Vagina (tissue), 2 donors: Measurements from ENCODE around the gene PDIA5.

ENCODE experiments used
- POLR2A ChIP-seq, 2 donors: fragments of 450-650 bp; IDR thresholded peaks; one replicate each; pipeline ENCODE4 v1.6.1; 2017; ENCODE audit warnings: antibody characterized with exemption in 2 of 2, mild to moderate bottlenecking in 2 of 2, moderate library complexity in 2 of 2
- TF ChIP-seq, protein P1 (sequence below), 3 experiments: fragments of 450-650 bp in 2 of 3; fragments of 200-600 bp in 1 of 3; sonication (generic) in 1 of 3; IDR thresholded peaks; one replicate each; pipeline ENCODE4 v1.5.1; 2017 to 2019; ENCODE audit warnings: antibody characterized with exemption in 3 of 3, mild to moderate bottlenecking in 2 of 3, moderate library complexity in 2 of 3

DNA sequence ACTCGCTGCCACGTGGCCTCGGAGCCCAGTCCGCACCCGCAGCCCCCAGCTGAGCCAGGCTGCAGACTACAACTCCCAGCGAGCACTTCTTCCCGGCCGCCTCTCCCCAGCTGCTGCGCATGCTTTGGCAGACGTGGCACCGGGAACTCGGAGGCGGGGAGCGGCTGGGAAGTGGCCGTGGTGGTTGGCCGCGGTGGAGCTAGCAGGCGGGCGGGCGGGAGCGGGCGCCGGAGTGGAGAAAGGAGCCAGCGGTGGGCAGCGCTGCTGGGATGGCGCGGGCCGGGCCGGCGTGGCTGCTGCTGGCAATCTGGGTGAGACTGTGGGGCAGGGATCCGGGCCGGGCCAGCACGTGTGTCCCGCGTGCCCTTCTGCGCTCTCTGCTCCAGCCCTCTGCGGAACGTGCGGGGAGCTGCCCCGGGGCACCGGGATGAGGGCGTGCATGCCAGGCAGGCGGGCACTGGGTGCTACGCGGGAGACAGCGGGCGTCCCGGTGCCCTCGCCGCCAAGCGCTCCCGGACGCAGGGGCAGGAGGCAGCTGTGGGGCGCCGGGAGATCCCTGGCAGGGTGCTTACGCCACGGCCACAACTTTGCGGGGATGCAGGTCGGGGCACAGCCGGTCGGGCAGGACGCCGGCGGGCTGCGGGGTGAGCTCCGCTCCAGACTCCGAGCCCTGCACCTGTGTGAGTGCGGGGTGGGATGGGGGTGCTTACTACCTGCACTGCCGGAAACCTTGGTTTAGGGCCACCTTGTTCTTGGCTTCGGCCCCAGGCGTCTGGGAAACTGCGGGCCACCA, at the start of gene PDIA5:
- TF ChIP-seq, protein P1, sequence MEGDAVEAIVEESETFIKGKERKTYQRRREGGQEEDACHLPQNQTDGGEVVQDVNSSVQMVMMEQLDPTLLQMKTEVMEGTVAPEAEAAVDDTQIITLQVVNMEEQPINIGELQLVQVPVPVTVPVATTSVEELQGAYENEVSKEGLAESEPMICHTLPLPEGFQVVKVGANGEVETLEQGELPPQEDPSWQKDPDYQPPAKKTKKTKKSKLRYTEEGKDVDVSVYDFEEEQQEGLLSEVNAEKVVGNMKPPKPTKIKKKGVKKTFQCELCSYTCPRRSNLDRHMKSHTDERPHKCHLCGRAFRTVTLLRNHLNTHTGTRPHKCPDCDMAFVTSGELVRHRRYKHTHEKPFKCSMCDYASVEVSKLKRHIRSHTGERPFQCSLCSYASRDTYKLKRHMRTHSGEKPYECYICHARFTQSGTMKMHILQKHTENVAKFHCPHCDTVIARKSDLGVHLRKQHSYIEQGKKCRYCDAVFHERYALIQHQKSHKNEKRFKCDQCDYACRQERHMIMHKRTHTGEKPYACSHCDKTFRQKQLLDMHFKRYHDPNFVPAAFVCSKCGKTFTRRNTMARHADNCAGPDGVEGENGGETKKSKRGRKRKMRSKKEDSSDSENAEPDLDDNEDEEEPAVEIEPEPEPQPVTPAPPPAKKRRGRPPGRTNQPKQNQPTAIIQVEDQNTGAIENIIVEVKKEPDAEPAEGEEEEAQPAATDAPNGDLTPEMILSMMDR (IDR thresholded peaks at IDR 0.05): no peak
- peak in 1 of 2 donors; percentile 51 for TF ChIP-seq POLR2A (IDR thresholded peaks at IDR 0.05)
